Lower leg skin (tissue), 3 donors: ENCODE measurements around the gene AGO3.

Experiments
- CTCF ChIP-seq, 3 donors: fragments of 450-650 bp; IDR thresholded peaks; one replicate each; pipeline ENCODE4 v1.5.1; 2016; ENCODE audit warnings: antibody characterized with exemption in 3 of 3, mild to moderate bottlenecking in 3 of 3, moderate library complexity in 2 of 3
- POLR2A ChIP-seq, 2 donors: fragments of 450-650 bp; IDR thresholded peaks; one replicate each; pipeline ENCODE4 v1.6.1; 2016 to 2017; ENCODE audit warnings: antibody characterized with exemption in 2 of 2, mild to moderate bottlenecking in 1 of 2, moderate library complexity in 1 of 2

GRCh38 chr1:35885961-35886558 is 44.8 kb upstream of the AGO3 start:
- TF ChIP-seq CTCF (IDR thresholded peaks at IDR 0.05): no peak
- no peak for TF ChIP-seq POLR2A (IDR thresholded peaks at IDR 0.05)
